Bone marrow (tissue), 2 donors: ENCODE results near the gene ELL.
A peak's percentile ranks its signal among the peaks of the same experiment; 100 is the strongest.

Experiments used
- DNase-seq, 2 donors: peaks; one replicate each; lab custom pipeline; 2025; lab: John Stamatoyannopoulos, UW

The ELL gene

GRCh38 chr19:18469069-18469846 lies 52.6 kb downstream of the ELL start:
- peak; percentile 25 to 41 for DNase-seq

DNA sequence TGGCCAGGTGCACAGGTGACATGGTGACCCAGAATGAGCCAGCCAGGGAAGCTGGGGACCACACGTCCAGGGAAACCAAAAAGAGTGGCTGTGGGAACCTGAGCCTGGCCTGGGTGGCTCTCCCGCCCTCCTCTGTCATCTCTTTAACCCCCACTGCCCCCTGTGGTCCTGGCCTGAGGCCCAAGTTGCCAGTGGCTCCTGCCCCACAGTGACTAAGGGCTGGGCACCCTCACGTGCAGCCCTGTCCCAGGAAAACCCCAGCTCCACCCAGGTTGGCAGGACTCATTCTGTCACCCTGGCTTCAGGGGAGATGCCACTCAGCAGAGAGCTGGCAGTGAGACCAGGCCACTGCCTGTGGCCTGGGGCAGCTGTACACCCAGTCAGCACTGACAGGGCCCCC lies 53.4 kb downstream of the ELL start:
- no peak for DNase-seq

- no peak for DNase-seq
Observed at GRCh38 chr19:18467978-18468377, 53.9 kb downstream of the ELL start.

DNA sequence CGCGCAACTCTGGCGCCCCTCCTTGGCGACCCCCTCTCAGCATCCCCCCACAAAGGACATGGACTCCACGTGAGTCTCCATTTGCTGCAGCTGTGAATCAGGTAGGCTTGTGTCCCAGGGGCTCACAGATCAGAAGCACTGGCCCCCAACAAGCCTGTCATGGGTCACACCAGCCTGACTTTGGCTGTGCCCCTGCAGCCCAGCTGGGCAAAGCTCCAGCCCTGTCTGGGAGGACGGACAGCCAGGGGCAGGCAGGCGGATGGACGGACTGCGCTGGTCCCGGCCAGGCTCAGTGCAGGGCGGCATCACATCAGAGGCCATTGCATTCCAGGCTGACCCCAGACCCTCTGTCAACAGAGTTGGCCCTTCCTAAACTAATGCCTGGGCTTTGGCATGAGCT lies 55.5 kb downstream of the ELL start:
- no peak for DNase-seq

GRCh38 chr19:18465964-18466339 lies 55.9 kb downstream of the ELL start:
- no peak for DNase-seq

- DNase-seq, result no peak
Observed at GRCh38 chr19:18465214-18465963, 56.5 kb downstream of the ELL start.

GRCh38 chr19:18464646-18465045 lies 57.2 kb downstream of the ELL start:
- DNase-seq, result no peak

GRCh38 chr19:18461471-18461870 lies 60.4 kb downstream of the ELL start:
- DNase-seq, result no peak

DNA sequence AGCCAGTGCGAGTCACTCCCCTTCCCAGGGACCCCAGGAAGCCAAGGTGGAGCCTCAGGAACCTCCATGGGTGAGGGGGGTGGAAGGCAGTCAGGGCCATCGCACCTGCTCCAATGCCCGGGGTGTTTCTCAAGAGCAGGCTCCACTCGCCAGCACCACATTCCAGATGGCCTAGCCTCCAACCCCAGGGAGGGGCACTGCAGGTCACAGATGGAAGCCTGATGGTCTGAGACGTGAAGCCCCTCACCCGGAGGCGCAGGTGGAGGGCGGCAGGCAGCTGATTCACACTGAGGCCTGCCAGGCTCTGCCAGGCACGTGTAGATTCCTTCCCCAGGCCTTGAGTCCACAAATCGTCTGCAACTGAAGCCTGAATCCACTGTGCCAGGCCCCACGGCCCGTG lies 61.0 kb downstream of the ELL start:
- no peak for DNase-seq

DNA sequence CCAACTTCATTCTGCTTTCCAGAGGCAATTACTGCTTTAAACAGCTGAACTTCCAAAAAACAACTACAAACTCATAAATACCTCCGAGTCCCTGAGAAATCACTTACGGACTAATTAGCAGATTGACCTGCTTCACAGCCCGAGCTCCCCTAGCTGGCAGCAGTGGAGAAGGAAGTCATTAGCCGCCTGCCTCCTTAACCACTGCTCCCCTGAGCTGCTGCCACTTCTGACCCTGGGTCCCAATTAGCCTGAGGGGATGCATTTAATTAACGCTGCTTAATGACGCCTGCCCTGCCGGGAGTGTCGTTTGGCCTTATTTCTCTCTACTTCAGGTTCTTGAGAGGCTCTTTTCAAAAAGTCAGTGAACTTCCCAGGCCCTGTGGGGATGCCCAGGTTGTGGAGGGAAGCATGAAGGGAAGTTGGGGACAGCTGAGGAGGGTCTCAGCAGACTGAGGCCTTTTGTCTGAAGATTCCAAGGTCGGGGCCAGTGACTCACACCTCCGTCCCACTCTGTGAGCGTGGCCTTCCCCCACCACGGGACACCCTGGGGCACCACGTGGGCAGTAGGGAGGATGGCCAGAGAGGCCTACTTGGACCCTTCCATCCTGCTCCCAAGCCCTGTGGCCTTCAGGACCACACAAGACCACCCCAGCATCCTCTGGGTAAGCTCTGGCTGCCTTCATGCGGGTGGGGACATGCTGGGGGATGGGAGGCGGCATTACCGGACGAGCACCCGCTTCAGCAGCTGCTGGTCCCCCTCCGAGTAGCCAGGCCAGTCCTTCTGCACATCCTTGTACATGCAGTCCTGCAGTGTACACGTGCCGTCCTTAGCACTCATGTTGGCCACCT lies 64.2 kb downstream of the ELL start:
- no peak for DNase-seq

GRCh38 chr19:18456974-18457373 lies 64.9 kb downstream of the ELL start:
- DNase-seq, result no peak

- DNase-seq, result no peak
Observed at GRCh38 chr19:18456279-18456678, 65.6 kb downstream of the ELL start.

- no peak for DNase-seq
Observed at GRCh38 chr19:18453269-18454024, 68.4 kb downstream of the ELL start.

DNA sequence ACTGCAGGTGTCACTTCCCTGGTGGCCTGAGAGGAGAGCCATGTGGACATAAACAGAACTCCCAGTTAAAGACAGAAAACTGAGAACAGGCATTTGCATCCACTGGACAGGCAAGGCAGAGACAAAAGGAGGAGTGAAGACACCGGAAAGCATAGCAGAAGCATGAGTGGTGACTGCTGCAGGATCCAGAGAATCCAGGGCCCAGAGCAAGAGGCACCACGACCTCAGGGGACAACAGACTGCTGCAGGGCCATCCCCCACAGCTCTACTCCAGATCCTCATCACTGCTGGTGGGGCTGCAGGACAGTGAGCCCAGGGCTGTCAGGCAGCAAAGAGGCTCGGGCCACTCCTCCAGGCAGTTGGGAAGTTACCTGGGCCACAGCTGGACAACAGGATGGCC lies 69.5 kb downstream of the ELL start:
- no peak for DNase-seq

GRCh38 chr19:18450931-18451836 lies 70.7 kb downstream of the ELL start:
- DNase-seq, result peak; percentile 43 to 68

GRCh38 chr19:18450021-18450930 lies 71.6 kb downstream of the ELL start:
- DNase-seq, result no peak

DNA sequence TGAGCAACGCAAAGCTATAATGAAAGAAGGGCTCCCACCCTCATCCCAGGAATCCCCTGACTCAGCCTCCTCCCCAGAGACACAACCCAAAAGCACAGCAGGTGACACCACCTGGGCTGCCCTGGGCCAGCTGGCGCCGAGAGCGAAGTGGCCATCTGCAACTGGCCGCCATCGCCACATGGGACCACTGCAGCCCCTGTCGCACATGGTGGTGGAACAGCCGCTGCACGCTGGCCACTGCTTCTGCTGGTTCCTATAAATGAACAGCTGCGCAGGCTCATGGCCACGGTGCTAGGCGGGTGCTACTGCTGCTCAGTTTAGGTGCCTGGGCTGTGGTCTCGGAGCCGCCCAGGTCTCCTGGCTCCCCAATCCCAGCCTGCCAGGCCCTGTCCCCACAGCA lies 72.3 kb downstream of the ELL start:
- DNase-seq, result no peak

DNA sequence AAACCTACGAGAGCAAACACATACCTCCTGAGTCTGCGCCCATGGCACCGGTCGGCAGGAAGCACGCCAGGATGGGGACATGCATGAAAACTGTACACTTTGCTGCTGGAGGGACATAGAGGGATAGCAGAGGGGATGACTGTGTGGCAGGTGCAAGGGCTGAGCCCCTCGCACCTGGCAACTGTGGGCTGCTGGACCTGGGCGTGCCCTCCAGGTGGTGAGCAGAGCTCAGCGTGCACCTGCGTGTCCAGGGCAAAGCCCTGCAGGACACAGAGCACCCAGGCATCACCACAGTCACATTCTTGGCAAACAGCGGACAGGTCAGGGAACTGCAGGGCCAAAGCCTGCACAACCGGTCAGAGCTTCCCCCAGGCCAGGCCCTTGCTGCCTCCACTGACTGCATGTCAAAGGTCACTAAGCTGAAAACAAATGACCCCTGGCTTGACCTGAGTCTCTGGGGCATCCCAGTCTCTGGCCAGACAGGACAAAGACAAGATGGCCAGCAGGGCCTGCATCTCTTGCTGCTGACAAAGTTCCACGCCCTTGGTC lies 75.0 kb downstream of the ELL start:
- no peak for DNase-seq

DNA sequence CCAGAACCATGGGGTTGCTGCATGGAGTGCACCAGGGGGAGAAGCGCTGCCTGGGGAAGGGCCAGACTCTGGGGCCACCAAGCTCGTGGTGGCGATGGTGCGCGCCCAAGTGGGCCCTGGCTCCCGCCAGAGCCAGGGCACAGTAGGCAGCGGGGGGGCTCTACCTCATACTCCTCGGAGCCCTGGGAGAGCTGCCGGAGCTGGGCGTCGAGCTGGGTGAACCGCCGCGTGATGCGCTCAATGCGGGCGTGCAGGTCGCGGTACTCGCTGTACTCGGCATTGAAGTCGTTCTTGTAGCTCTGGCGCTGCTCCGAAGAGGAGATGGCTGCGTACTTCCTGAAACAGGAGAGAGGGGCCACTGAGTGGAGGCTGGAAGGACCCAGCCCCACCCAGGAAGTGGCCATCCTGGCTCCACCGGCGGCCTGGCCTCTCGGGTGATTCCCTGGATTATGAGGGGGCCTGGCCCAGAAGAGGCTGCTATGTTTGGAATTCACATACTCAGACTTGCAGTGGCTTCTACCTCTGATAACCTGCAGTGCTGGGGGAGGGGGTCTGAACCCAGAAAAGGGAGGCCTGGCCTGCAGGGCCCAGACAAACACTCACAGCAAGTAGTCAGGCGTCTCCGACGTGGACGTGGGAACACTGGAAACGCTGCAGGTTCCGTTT lies 75.6 kb downstream of the ELL start:
- no peak for DNase-seq
